ENCODE results near the gene ISG15. TPM values are rescaled to one million over a fixed set of nuclear protein-coding genes. Genes with fewer than 3 reads are reported as not detected.

The ISG15 gene
- total RNA-seq, 1 donor from 2014 or later = 22.3 TPM

DNA sequence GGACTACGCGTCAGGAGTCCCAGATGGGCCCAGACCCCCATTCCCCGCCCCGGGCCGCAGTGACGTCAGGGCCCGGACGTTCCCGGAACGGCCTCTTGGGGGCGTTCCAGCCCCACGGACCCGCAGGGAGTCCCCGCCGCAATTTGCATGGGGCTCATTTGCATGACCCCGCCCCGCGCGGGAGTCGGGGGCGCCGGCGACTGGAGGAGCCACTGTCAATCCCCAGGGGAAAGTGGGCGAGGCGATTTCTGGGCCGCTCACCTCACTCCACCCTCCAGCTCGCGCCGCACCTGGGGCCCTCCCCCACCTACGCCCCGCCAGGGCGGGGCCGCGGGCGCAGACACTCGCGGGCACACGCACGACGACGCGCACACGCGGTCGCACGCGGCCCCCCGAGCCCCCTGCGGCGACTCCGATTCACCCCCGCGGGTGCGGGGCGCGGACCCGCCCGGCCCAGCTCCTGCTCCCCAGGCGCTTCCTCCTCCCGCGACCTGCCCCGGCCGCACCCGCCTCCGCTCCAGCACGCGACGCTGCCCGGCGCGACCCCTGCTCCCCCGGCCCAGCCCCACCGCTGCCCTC lies 19.8 kb downstream of the ISG15 start:
- Mint-ChIP-seq H3K4me3 (peak overlapping the region; percentile 69), H3K9me3 (no peaks in the 10 kb centered on the region), H3K4me1 (peaks cover 11% of the 10 kb centered on the region), H3K36me3 (ENCODE audit: low read depth) (no peaks in the 10 kb centered on the region), H3K27me3 (ENCODE audit: low read depth) (peaks cover 7% of the 10 kb centered on the region), H3K27ac (ENCODE audit: unreplicated experiment) (no peak overlapping the region)
- DNase-seq (ENCODE audit: low read depth, low spot score) = peak; percentile 92
- peak; percentile 84 for TF ChIP-seq CTCF (conservative IDR thresholded peaks at IDR 0.05)

- Mint-ChIP-seq H3K27ac (ENCODE audit: unreplicated experiment) (no peak overlapping the region), H3K36me3 (ENCODE audit: low read depth) (no peaks in the 10 kb centered on the region), H3K4me3 (no peak overlapping the region), H3K27me3 (ENCODE audit: low read depth) (peaks cover 14% of the 10 kb centered on the region), H3K4me1 (peaks cover 15% of the 10 kb centered on the region), H3K9me3 (no peaks in the 10 kb centered on the region)
- no peak for TF ChIP-seq CTCF (conservative IDR thresholded peaks at IDR 0.05)
- DNase-seq (ENCODE audit: low read depth, low spot score) = peak; percentile 28
Measured at GRCh38 chr1:1033731-1034438, 20.6 kb downstream of the ISG15 start.

DNA sequence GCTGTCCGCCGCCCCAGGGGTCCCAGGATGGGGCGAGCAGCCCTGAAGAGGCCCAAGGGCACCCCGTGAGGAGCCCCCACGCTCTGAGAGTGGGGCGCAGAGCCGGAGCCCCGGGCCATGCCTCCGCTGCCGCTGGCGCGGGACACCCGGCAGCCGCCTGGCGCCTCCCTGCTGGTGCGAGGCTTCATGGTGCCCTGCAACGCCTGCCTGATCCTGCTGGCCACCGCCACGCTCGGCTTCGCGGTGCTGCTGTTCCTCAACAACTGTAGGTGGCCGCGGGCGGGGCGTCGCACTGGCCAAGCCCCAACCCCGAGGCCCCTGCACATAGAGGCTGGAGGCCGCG lies 21.1 kb downstream of the ISG15 start:
- peaks cover 16% of the 10 kb centered on the region for H3K4me1 Mint-ChIP-seq
- TF ChIP-seq CTCF (conservative IDR thresholded peaks at IDR 0.05) = no peak
- no peaks in the 10 kb centered on the region for H3K36me3 Mint-ChIP-seq (ENCODE audit: low read depth)
- H3K27me3 Mint-ChIP-seq (ENCODE audit: low read depth) = peaks cover 19% of the 10 kb centered on the region
- H3K27ac Mint-ChIP-seq (ENCODE audit: unreplicated experiment) = no peak overlapping the region
- H3K9me3 Mint-ChIP-seq = no peaks in the 10 kb centered on the region
- peak overlapping the region; percentile 71 for H3K4me3 Mint-ChIP-seq
- DNase-seq (ENCODE audit: low read depth, low spot score) = no peak

- DNase-seq (ENCODE audit: low read depth, low spot score) = no peak
- H3K27me3 Mint-ChIP-seq (ENCODE audit: low read depth) = peaks cover 24% of the 10 kb centered on the region
- H3K27ac Mint-ChIP-seq (ENCODE audit: unreplicated experiment) = no peak overlapping the region
- H3K4me3 Mint-ChIP-seq = peak overlapping the region; percentile 70
- H3K36me3 Mint-ChIP-seq (ENCODE audit: low read depth) = no peaks in the 10 kb centered on the region
- no peaks in the 10 kb centered on the region for H3K9me3 Mint-ChIP-seq
- no peak for TF ChIP-seq CTCF (conservative IDR thresholded peaks at IDR 0.05)
- H3K4me1 Mint-ChIP-seq = peaks cover 22% of the 10 kb centered on the region
Measured at GRCh38 chr1:1035291-1035943, 22.1 kb downstream of the ISG15 start.

DNA sequence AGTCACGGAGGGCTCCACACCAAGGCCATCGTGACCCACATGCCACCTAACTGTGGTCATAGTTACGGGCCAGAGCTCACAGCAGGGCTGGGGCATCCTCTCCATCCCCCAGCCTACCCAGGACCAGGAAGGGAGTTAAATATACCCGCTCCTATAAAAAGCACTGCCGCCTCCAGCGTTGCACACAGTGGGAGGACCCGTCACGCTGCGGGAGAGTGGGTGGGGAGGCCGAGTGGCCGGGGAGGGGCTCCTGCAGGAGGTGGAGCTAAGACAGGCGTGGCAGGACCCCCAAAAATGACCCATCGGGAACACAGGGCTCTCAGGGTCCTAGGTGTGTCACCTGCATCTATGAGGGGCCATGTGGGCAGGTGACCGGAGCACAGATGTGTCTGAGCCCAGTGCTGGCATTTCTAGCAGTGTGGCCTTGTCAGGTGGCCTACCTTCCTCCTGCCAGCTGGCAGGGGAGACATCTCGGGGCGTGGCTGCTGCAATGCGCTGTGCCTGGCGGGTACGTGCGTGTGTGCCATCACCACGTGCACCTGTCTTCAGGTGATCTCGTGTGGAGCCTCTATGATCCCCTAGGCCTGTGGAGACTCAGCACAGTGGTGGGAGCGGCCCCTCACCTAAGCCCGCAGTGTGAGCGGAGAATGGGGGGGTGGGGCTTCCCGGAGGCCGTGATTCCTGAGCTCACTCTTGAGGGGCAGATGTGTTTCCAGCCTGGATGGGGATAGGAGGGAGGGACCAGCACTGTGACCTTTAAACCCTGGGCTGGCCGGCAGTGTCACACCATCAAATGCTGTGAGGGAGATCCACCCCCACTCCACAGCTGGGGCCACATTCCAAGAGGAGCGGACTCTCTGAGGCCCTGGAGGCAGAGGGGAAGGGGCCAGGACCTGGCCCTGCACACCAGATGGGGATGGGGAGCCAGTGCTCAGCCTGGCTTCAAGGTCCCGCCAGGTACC lies 24.4 kb downstream of the ISG15 start:
- H3K4me1 Mint-ChIP-seq = peaks cover 11% of the 10 kb centered on the region
- peak overlapping the region; percentile 44 for H3K4me3 Mint-ChIP-seq
- TF ChIP-seq CTCF (conservative IDR thresholded peaks at IDR 0.05) = no peak
- H3K27ac Mint-ChIP-seq (ENCODE audit: unreplicated experiment) = no peak overlapping the region
- no peaks in the 10 kb centered on the region for H3K36me3 Mint-ChIP-seq (ENCODE audit: low read depth)
- peaks cover 24% of the 10 kb centered on the region for H3K27me3 Mint-ChIP-seq (ENCODE audit: low read depth)
- DNase-seq (ENCODE audit: low read depth, low spot score) = no peak
- H3K9me3 Mint-ChIP-seq = no peaks in the 10 kb centered on the region

All from neural crest cell (in vitro differentiated cells).